HG03025 (cell line): ENCODE measurements around the gene SRPRB.
"Not testable (repeated sequence)": the region's sequence is repeated elsewhere in the genome, so short reads cannot be mapped to it uniquely, and the experiment has no call there.

Experiments
- ATAC-seq: cut with Tn5 transposase; IDR thresholded peaks from one replicate; pipeline ENCODE4 v1.9.1; 2021; ENCODE audit warnings: mild to moderate bottlenecking, moderate library complexity; ENCODE audit not compliant: unreplicated experiment, low FRiP score

The SRPRB gene

GRCh38 chr3:133777807-133778568 is 27.6 kb upstream of the SRPRB start:
- ATAC-seq = no peak

GRCh38 chr3:133779626-133780203 is 25.9 kb upstream of the SRPRB start:
- ATAC-seq = no peak

GRCh38 chr3:133780756-133781155 is 24.9 kb upstream of the SRPRB start:
- ATAC-seq = not testable (repeated sequence)

- no peak for ATAC-seq
These were observed 24.0 kb upstream of the SRPRB start for GRCh38 chr3:133781570-133781969.

- no peak for ATAC-seq
These were observed 23.2 kb upstream of the SRPRB start for GRCh38 chr3:133782454-133782853.

- ATAC-seq = no peak
These were observed 21.9 kb upstream of the SRPRB start for GRCh38 chr3:133783762-133784161.

- ATAC-seq = no peak
These were observed 17.6 kb upstream of the SRPRB start for GRCh38 chr3:133788024-133788423.

GRCh38 chr3:133792171-133792763 is 13.3 kb upstream of the SRPRB start:
- ATAC-seq = no peak

- ATAC-seq = no peak
These were observed 8.1 kb upstream of the SRPRB start for GRCh38 chr3:133797396-133798105.

GRCh38 chr3:133799794-133800585 is 5.6 kb upstream of the SRPRB start:
- ATAC-seq = no peak

- ATAC-seq = no peak
These were observed 2.1 kb upstream of the SRPRB start for GRCh38 chr3:133803469-133803868.

GRCh38 chr3:133804896-133805295 is 719 bp upstream of the SRPRB start:
- ATAC-seq = no peak

GRCh38 chr3:133805384-133805701 is 272 bp upstream of the SRPRB start:
- no peak for ATAC-seq

GRCh38 chr3:133812872-133813271 is 7.3 kb downstream of the SRPRB start:
- ATAC-seq = no peak

GRCh38 chr3:133815386-133815785 is 9.8 kb downstream of the SRPRB start:
- ATAC-seq = no peak

GRCh38 chr3:133820129-133820528 is 14.5 kb downstream of the SRPRB start:
- ATAC-seq = no peak

- ATAC-seq = no peak
These were observed 15.5 kb downstream of the SRPRB start for GRCh38 chr3:133820889-133821675.

GRCh38 chr3:133821767-133822638 is 16.4 kb downstream of the SRPRB start:
- ATAC-seq = no peak

GRCh38 chr3:133824961-133825485 is 19.4 kb downstream of the SRPRB start:
- no peak for ATAC-seq
